Transverse colon (tissue), 4 donors: ENCODE results near the gene ZNF672. TPM values are rescaled to one million over a fixed set of nuclear protein-coding genes. Genes with fewer than 3 reads are reported as not detected.
A peak's percentile ranks its signal among the peaks of the same experiment; 100 is the strongest.

Source experiments
- DNase-seq: peaks from one replicate; pipeline ENCODE4 v3.0.0-alpha.2; 2019
- H3K27ac ChIP-seq, 4 donors: fragments of 200-600 bp; sonication (generic); 2 replicates each; pipeline ENCODE4 v1.5.1; 2016 to 2018; ENCODE audit warnings: inconsistent platforms in 4 of 4
- H3K27me3 ChIP-seq: fragments of 200-600 bp; sonication (generic); 2 replicates; pipeline ENCODE4 v1.5.1; 2017; ENCODE audit warnings: inconsistent platforms
- H3K36me3 ChIP-seq, 4 donors: fragments of 200-600 bp; sonication (generic); 2 replicates each; pipeline ENCODE4 v1.5.1; 2017 to 2019; ENCODE audit warnings: inconsistent platforms in 4 of 4
- H3K4me1 ChIP-seq, 4 donors: fragments of 200-600 bp; sonication (generic); 2 replicates each; pipeline ENCODE4 v1.5.1; 2017 to 2020; ENCODE audit warnings: inconsistent platforms in 4 of 4
- H3K4me3 ChIP-seq, 4 donors: fragments of 200-600 bp; sonication (generic); 1 replicate in 1 of 4; 2 replicates in 3 of 4; pipeline versions ENCODE4 v1.5.1 to v1.6.1; 2017 to 2019; ENCODE audit warnings: inconsistent platforms in 4 of 4
- H3K9me3 ChIP-seq, 2 donors: fragments of 200-600 bp; sonication (generic); 2 replicates each; pipeline ENCODE4 v1.5.1; 2017 to 2019; ENCODE audit warnings: inconsistent platforms in 2 of 2
- EP300 ChIP-seq: sonication (generic); formaldehyde crosslinking; IDR thresholded peaks from one replicate; pipeline ENCODE4 v1.6.1; 2017; ENCODE audit warnings: antibody characterized with exemption, low read depth
- POLR2A ChIP-seq: fragments of 450-650 bp; IDR thresholded peaks from one replicate; pipeline ENCODE4 v1.6.1; 2016; ENCODE audit warnings: antibody characterized with exemption, mild to moderate bottlenecking, moderate library complexity
- POLR2AphosphoS5 ChIP-seq, 3 donors: sonication (generic); formaldehyde crosslinking; IDR thresholded peaks; one replicate each; pipeline ENCODE4 v1.6.1; 2016; ENCODE audit warnings: antibody characterized with exemption in 3 of 3
- WGBS, 2 donors: methylation state at CpG; one replicate each; pipeline ENCODE4 v1.1.5; 2018; ENCODE audit warnings: low coverage in 1 of 2; 5-methylcytosine and 5-hydroxymethylcytosine counted together
- in situ Hi-C, 4 donors: fragments of 200-750 bp; cut with MboI; loops; one replicate each; pipeline versions ENCODE4 v1.15.0 to v1.15.1; 2017; ENCODE audit warnings: low sequenced_read_pairs in 3 of 4, low pct_ligation_motif_present in 1 of 4, low pct_unique_long_range_greater_than_20kb in 1 of 4
- intact Hi-C: fragments of 100-400 bp; cut with DNase I; formaldehyde crosslinking; loops from one replicate; pipeline ENCODE4 v1.15.1; 2023; ENCODE audit warnings: low total_unique reads
- total RNA-seq, 4 donors: library from RNA; depleted of rRNA; stranded (reverse); fragments of >200 nt; gene quantifications; one replicate each; pipeline ENCODE4 v1.1.0, GENCODE V29; 2016
- TF ChIP-seq, protein P1 (sequence below), 5 experiments: fragments of 200-600 bp in 3 of 5; fragments of 450-650 bp in 2 of 5; sonication (generic) in 3 of 5; IDR thresholded peaks; 1 replicate in 2 of 5; 2 replicates in 3 of 5; pipeline ENCODE4 v1.5.1; 2016 to 2017; ENCODE audit warnings: antibody characterized with exemption in 5 of 5, inconsistent platforms in 3 of 5, mild to moderate bottlenecking in 2 of 5, moderate library complexity in 1 of 5

Gene ZNF672
- total RNA-seq, 4 donors from 2014 or later: 34.8 to 53.1 (median 44.7) TPM

DNA sequence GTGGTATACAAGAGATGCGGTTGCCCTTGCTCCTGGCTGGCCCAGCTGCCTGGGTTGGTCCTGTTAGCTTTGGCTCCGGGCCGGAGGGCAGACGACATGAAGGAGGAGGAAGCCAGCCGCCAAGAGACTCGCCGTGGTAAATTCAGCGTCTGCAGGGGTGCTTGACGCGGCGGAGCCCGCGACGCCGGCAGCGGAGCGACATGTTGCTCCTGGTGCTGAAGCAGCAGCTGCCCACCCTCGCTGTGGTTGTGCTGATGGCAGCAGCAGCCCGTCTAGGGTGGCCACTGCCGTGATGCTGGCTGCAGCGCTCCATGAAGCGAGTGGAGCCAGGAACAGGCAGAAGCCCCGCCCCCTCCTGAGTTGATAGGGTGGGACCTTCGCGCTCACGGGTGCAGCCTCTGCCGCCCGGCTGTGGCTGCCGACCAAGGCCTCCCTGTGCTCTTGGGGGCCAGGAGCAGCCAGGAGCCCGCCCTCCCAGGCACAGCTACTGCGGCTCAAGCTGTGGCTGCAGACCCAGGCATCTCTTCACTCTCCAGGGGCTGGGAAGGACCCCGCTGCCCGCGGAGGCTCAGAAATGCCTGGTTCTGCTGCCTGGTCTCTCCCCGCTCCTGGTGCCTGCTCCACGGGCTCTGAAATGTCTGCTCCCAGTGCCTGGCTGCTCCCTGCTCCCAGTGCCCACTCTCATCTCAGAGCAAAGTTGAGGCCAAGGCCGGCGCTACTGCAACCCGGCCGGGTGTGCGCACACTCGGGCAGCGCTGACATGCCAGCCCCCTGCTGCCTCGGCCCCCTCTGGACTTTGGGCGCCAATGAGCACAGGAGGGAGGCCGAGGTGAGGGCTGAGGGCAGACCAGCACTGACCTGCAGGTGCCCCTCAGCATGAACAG, 25.2 kb downstream of the ZNF672 start:
- DNase-seq: peak; percentile 93
- Histone ChIP-seq H3K27ac (peak overlapping the region; percentile 81 to 86 (median 83)), H3K4me3 (peak overlapping the region; percentile 31 to 65 (median 43)), H3K9me3 (no peaks in the 10 kb centered on the region), H3K36me3 (no peaks in the 10 kb centered on the region), H3K4me1 (peaks cover 5 to 27% (median 20%) of the 10 kb centered on the region in 4 donors), H3K27me3 (no peaks in the 10 kb centered on the region)
- WGBS, 2 donors: 18% methylated on average over 40 of the region's 46 CpGs; no CpG with 5 or more reads in 1 of the 2 donors
- in situ Hi-C loops (no loop called here), intact Hi-C loops (no loop called here)
- TF ChIP-seq POLR2A: peak; percentile 74
- TF ChIP-seq, protein P1, sequence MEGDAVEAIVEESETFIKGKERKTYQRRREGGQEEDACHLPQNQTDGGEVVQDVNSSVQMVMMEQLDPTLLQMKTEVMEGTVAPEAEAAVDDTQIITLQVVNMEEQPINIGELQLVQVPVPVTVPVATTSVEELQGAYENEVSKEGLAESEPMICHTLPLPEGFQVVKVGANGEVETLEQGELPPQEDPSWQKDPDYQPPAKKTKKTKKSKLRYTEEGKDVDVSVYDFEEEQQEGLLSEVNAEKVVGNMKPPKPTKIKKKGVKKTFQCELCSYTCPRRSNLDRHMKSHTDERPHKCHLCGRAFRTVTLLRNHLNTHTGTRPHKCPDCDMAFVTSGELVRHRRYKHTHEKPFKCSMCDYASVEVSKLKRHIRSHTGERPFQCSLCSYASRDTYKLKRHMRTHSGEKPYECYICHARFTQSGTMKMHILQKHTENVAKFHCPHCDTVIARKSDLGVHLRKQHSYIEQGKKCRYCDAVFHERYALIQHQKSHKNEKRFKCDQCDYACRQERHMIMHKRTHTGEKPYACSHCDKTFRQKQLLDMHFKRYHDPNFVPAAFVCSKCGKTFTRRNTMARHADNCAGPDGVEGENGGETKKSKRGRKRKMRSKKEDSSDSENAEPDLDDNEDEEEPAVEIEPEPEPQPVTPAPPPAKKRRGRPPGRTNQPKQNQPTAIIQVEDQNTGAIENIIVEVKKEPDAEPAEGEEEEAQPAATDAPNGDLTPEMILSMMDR (IDR thresholded peaks at IDR 0.05): no peak
- TF ChIP-seq EP300: no peak
- peak; percentile 64 to 78 (median 64) for TF ChIP-seq POLR2AphosphoS5 (IDR thresholded peaks at IDR 0.05)

DNA sequence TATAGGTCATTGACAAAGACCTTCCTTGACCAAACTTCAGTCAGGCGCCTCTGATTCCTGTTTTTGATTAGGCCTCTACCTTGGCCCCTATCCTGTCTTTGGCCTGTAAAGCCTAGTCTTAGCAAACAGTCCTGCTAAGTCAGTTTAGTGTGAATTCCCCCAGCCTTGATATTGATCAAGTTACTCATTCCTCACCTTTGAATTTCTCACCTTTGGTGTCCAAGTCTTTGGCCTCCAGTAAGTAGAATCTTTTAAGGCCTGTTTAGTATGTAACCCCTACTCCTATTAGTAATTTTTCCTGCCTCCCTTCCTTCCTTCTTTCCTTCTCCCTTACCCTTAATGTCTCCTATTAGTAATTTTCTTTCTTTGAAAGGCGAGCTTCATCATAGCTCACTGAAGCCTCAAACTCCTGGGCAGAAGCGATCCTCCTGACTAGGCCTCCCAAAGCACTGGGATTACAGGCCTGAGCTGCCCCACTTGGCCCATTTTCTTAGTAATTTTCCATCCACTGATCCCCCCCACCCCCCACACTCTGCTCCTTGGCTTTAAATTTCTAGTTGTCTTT, 33.9 kb downstream of the ZNF672 start:
- DNase-seq: no peak
- H3K27ac ChIP-seq: peak overlapping the region in 3 of 4 donors; percentile 94 to 99 (median 97)
- no peak overlapping the region for H3K4me3 ChIP-seq
- H3K9me3 ChIP-seq: no peaks in the 10 kb centered on the region
- no peaks in the 10 kb centered on the region for H3K36me3 ChIP-seq
- WGBS, 2 donors: 95 to 100% methylated on average over 2 to 3 of the region's 3 CpGs
- in situ Hi-C loops (no loop called here), intact Hi-C loops (no loop called here)
- no peaks in the 10 kb centered on the region for H3K27me3 ChIP-seq
- peaks cover 0 to 11% (median 3%) of the 10 kb centered on the region in 4 donors for H3K4me1 ChIP-seq
- TF ChIP-seq, protein P1 (IDR thresholded peaks at IDR 0.05): no peak
- TF ChIP-seq POLR2AphosphoS5 (IDR thresholded peaks at IDR 0.05) (no peak), POLR2A (no peak), EP300 (no peak)

DNA sequence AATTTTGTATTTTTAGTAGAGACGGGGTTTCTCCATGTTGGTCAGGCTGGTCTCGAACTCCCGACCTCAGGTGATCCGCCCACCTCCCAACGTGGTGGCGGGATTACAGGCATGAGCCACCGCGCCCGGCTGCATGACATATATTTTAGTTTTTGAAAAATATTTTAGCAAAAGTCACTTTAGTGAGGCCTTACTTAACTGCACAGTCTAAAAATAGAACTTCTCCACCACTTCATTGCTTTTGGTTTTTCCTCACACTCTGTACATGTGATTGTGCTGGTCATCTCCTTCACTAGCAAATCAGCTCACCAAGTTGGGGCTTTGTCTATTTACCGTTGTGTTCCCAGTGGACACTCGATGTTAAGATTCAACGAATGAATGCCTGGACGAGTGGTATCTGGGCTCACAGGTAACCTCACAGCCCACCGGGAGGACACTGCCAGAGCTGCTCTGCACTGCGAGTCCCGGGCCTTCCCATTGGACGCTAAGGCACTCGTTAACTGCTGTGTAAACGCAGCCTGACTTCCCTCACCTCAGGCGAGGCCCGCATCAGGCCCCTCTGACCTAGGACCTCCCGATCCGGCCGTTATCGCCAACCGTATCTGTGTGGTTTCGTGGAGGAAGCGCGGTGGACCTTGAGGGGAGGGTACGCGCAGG, 34.9 kb downstream of the ZNF672 start:
- Histone ChIP-seq H3K4me1 (peaks cover 0 to 11% (median 3%) of the 10 kb centered on the region in 4 donors), H3K27ac (peak overlapping the region; percentile 94 to 99 (median 96)), H3K36me3 (no peaks in the 10 kb centered on the region), H3K27me3 (no peaks in the 10 kb centered on the region), H3K9me3 (no peaks in the 10 kb centered on the region), H3K4me3 (peak overlapping the region; percentile 51 to 65 (median 58))
- WGBS, 2 donors: 3 to 4% methylated on average over 5 to 31 of the region's 31 CpGs
- intact Hi-C loops: no loop called here
- TF ChIP-seq, protein P1 (IDR thresholded peaks at IDR 0.05): no peak
- TF ChIP-seq POLR2A (no peak), EP300 (no peak), POLR2AphosphoS5 (IDR thresholded peaks at IDR 0.05) (peak in 1 of 3 donors; percentile 8)
- in situ Hi-C loops: no loop called here
- DNase-seq: peak; percentile 66
